ENCODE measurements around the gene CERK. TPM values are rescaled to one million over a fixed set of nuclear protein-coding genes. Genes with fewer than 3 reads are reported as not detected.
"Not testable (repeated sequence)": the region's sequence is repeated elsewhere in the genome, so short reads cannot be mapped to it uniquely, and the experiment has no call there.

The CERK gene
- total RNA-seq, 1 donor from 2014 or later = 87.2 TPM

DNA sequence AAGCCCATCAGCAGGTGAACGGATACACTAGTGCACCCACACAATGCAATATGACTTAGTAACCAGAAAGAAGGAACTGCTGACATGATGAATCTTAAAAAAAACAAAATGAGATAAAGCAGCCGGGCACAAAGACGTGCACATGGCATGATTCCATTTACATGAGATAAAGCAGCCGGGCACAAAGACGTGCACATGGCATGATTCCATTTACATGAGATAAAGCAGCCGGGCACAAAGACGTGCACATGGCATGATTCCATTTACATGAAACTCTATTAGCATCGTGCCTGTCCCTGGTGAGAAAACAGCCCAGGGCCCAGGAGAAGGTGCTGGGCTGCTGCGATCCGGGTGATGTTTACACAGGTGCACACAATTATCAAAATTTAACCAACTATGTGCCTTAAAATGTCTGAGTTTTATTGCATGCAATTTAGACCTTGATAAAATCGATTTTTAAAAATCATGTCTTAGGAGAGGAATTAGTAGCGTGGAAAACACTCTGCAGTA is 3.8 kb downstream of the CERK start:
- not testable (repeated sequence) for DNase-seq (ENCODE audit: extremely low read depth, low read depth, low spot score)

- DNase-seq (ENCODE audit: extremely low read depth, low read depth, low spot score) = no peak
Observed at GRCh38 chr22:46732513-46732912, 5.5 kb downstream of the CERK start.

GRCh38 chr22:46732041-46732379 is 6.0 kb downstream of the CERK start:
- DNase-seq (ENCODE audit: extremely low read depth, low read depth, low spot score) = no peak

- DNase-seq (ENCODE audit: extremely low read depth, low read depth, low spot score) = no peak
Observed at GRCh38 chr22:46731246-46732040, 6.6 kb downstream of the CERK start.

DNA sequence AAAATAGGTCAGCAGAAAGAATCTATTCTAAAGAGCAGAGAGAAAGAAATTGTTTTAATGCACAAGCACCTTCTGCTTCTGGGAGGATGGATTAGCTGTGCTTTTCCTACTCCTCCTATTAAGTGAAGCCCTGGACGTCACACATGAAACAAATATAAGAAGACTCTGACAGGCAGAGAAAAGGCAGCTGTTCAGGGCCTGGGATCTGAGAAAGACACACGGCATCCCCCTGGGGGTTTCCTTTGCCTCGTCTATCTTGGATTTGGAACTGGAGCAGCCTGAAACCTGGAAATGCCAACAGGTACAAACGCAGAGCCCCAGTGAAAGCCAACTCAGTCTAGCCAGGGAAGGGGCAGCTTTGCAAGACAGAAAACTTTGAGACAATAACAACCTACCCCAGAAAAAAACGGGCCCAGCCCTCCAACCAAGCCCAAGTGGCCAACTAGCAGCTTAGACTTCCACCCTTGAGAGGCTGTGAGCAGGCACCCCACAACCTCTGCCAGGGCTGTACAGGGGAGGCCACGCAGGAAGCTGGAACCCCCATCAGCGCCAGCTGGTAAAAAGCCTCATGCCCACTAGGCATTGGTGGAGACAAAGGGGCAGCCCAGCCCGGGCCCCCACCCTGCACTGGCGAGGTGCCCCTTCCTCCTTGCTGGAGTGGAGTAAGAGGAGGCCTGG is 7.3 kb downstream of the CERK start:
- no peak for DNase-seq (ENCODE audit: extremely low read depth, low read depth, low spot score)

DNA sequence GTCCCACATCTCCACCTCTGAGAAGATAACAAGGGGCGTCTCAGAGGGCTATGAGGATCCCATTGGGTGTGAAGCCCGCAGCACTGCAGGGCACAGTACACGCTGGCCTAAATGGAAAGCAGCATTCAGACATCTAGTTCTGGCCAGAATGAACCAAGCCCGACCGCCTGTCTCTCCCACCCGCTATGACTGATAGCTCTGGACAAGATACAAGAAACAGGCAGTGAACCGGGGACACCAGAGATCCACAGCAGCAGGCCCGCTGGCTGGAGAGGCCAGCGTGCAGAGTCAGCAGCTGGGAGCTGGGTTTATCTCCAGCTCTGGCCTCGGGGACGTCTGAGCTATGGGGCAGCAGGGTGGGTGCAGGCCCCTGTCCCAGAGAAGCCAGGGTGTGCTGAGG is 9.6 kb downstream of the CERK start:
- no peak for DNase-seq (ENCODE audit: extremely low read depth, low read depth, low spot score)

DNA sequence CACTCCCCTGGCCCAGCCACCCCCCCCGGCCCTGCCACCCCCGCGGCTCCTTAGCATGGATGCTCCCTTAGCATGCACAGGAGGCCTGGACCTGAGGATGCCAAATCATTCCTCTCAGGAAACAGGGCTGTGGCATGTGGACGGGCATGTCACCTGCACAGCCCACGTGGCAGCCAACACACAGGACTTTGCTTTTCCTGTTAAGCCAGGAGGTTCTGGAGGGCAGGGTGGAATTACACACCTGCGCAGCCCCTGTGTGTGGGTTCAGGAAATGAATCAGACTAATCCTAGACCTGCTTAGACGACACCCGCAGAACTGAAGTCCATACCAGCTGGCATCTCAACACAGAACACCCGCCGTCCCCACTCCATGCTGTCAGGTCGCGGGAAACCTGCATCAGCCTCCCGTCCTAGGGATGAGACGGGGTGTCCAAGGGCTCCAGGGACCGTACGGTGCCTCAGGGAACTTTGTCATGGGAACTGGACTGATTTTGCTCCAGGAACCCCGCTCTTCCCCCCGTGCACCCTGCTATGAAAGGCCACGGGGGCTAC is 10.2 kb downstream of the CERK start:
- no peak for DNase-seq (ENCODE audit: extremely low read depth, low read depth, low spot score)

DNA sequence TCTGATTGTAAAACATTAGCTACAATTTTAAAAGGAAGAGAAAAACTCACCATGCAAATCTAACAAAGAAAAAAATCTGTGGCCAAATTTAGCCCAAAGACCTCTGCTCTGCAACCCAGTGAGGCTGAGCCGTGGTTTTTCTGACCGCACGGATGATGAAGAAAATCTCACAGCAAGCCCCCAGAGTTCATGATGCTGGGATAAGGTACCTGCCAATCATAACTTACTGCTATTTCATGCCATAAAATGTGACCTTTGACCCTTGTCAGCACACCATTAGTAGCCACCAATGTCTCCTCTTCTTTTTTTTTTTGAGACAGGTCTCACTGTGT is 11.1 kb downstream of the CERK start:
- DNase-seq (ENCODE audit: extremely low read depth, low read depth, low spot score) = no peak

DNA sequence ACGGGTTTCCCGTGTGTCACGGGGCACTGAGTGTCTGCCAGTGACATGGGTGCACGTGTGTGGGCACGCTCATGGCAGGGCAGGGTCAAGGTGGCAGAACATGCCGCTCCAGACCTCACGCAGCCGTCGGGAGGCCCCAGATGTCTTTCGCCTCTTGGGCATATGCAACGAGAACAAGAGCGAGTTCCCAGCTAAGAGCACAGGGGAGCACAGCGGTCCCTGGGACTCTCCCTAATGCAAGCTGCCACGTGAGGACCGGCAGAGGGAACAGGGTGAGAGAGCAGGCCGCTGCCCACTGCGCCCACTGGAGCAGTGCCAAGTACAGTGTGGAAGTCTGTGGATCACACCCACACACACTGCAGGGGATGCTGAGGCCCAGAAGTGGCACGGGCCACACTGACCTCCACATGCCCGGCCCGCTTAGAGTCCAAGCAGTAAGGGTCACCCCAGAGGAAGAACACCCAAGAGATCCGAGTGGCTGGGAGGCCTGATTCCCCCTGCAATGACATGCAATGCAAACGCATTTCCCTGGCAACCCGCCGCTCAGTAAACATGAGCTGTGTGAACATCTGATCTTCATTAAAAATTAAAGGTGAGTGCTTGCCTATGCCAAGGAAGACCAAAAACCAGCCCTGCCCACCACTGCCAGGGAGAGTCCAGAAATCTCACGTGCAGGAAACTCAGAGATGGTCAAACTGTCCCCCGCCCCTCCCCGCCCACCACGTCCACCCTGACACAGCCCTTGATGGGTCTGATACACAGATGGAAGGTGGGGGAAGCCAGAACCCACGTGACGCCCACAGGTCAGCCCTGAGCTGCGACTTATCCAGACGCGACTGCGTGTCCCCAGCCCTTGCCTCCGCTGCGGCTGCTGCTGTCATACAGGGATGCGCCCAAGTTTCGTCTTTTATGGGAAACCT is 11.7 kb downstream of the CERK start:
- DNase-seq (ENCODE audit: extremely low read depth, low read depth, low spot score) = no peak

GRCh38 chr22:46725096-46725495 is 13.0 kb downstream of the CERK start:
- no peak for DNase-seq (ENCODE audit: extremely low read depth, low read depth, low spot score)

DNA sequence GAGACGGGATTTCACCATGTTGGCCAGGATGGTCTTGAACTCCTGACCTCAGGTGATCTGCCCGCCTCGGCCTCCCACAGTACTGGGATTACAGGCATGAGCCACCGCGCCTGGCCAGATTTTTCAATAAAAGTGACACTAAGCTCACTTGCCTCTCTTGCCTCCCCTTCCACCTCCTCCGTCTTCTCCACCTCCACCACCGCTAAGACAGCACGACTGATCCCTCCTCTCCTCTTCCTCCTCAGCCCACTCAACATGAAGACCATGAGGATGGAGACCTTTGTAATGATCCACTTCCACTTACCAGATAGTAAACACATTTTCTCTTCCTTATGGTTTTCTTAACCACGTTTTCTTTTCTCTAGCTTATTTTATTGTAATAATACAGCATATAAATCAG is 14.2 kb downstream of the CERK start:
- no peak for DNase-seq (ENCODE audit: extremely low read depth, low read depth, low spot score)

DNA sequence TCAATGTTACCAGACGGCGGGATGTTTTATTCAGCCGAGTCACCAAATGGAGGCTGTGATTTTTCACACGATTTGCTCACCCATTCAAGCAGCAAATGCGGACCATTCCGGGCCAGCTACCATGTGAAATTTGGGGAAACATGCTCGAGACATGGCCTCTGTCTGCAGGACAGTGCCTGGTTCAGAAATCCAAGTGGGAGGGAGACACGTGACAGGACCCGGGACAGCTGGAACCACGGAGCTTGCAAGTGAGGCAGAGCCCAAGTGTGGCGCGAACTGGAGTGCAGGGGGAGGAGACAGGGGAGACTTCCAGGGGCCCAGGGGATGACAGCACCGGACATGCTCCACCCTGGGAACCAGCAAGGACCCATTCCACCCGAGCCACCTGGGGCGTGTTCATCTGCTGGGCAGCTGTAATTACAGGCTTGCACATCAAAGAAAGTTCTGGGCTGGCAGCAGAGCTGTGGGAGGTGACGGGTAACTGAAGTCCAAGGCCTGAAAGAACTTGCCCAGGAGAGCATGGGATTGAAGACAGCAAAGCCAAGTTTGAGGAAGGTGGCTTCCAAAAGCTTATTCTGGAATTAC is 16.5 kb downstream of the CERK start:
- no peak for DNase-seq (ENCODE audit: extremely low read depth, low read depth, low spot score)

- DNase-seq (ENCODE audit: extremely low read depth, low read depth, low spot score) = no peak
Observed at GRCh38 chr22:46719921-46720320, 18.1 kb downstream of the CERK start.

- DNase-seq (ENCODE audit: extremely low read depth, low read depth, low spot score) = no peak
Observed at GRCh38 chr22:46714550-46714949, 23.5 kb downstream of the CERK start.

GRCh38 chr22:46712288-46712687 is 25.8 kb downstream of the CERK start:
- no peak for DNase-seq (ENCODE audit: extremely low read depth, low read depth, low spot score)

DNA sequence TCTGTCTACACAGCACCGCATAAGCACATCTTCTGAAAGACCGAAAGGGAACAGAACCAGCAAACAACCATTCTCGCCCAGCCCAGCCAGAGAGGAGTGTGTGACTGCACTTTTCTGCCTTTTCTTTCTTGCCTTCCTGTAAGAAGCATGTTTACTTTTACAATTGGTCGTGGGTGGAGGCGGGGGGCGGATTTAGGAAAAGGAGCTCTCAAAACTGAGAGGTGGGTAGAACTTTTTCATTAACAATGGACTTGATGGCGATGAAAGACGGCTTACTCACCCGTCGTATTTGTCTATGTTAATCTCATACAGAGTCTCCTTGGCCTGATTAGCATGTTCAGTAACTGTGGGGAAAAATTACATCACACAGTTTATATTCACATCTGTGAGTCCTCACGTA is 27.2 kb downstream of the CERK start:
- no peak for DNase-seq (ENCODE audit: extremely low read depth, low read depth, low spot score)

- DNase-seq (ENCODE audit: extremely low read depth, low read depth, low spot score) = no peak
Observed at GRCh38 chr22:46708766-46709330, 29.2 kb downstream of the CERK start.

DNA sequence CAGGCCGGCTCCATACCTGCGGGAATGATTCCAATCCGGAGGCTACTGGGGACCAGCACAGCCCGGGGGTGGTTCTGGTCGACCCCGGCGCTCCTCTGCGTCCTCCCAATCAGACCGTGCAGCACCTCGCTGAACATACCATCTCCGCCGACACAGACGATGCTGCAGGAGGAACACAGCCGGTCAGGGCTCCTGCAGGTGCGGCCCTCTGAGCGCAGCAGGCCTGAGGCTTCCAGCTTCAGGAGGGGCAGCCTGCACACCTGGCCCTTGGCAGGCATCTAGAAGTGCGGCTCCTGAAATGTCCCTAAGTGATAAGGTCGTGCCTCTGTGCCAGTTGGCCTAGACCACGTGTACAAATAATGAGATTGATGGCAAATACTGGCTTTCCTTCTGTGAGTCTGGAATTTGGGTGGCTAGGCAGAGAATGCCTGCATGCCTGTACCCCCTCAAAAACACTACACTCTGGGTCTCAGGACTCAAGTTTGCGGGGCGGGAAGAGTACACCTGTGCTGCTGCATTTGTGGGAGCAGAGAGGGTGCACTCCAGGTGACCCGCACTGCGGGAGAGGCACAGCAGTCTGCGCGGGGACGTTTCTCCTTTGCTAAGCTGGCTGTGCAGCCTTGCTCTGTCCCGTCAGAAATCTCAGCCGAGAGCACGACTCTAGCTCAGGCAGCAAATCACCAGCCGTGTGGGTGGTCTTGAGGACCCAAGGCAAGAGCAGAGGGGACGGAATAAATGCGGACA is 30.1 kb downstream of the CERK start:
- DNase-seq (ENCODE audit: extremely low read depth, low read depth, low spot score) = no peak

DNA sequence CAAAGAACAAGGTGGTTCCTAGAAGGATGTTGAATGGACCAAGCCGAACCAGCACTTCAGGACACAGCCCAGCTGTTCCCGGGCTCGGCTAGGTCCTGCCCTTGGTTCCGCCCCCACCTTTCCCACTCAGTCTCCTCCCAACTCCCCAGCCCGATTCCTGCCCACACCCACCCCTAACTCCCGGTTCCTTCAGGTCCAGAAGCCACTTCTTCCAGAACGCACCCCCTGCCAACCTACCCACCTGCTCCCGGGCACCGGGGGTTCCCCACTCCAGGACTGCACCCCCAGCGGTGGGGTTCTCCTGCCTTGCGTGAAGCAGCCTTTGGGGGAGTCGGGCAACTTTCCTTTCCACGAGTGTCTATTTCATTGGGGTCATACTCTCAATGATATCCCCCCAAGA is 30.7 kb downstream of the CERK start:
- DNase-seq (ENCODE audit: extremely low read depth, low read depth, low spot score) = no peak

- DNase-seq (ENCODE audit: extremely low read depth, low read depth, low spot score) = no peak
Observed at GRCh38 chr22:46706060-46706459, 32.0 kb downstream of the CERK start.

Data from glomerular endothelial cell (primary cell).